HG03066 (cell line): Measurements from ENCODE around the gene DIS3L2.
"Not testable (repeated sequence)": the region's sequence is repeated elsewhere in the genome, so short reads cannot be mapped to it uniquely, and the experiment has no call there.

ENCODE experiments used
- ATAC-seq: cut with Tn5 transposase; IDR thresholded peaks from one replicate; pipeline ENCODE4 v1.9.1; 2021; ENCODE audit warnings: low read depth; ENCODE audit not compliant: unreplicated experiment

The DIS3L2 gene

GRCh38 chr2:232286001-232286868, 324.7 kb downstream of the DIS3L2 start:
- no peak for ATAC-seq

GRCh38 chr2:232287316-232287715, 325.8 kb downstream of the DIS3L2 start:
- ATAC-seq = no peak

- ATAC-seq = no peak
Measured at GRCh38 chr2:232288489-232289030, 327.0 kb downstream of the DIS3L2 start.

DNA sequence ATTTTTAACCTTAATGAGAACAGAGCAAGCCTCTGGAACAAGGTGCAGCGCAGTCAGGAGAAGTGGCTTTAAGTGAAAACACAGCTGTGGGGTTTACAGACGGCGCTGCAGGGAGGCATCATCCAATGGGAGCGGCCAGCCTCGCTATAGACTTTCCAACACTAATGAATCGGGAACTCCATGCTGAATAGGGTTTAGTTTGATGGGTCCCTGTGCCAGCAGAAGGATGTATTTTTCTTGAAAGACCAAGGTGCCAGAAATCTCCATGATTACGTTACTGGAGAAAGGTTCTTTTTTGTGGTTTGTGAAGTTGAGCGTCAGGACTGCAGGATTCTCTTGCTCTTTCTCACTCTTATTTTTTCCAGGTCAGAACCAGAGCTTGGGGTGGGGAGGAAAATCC, 329.2 kb downstream of the DIS3L2 start:
- ATAC-seq = no peak

GRCh38 chr2:232291343-232291742, 329.8 kb downstream of the DIS3L2 start:
- no peak for ATAC-seq

DNA sequence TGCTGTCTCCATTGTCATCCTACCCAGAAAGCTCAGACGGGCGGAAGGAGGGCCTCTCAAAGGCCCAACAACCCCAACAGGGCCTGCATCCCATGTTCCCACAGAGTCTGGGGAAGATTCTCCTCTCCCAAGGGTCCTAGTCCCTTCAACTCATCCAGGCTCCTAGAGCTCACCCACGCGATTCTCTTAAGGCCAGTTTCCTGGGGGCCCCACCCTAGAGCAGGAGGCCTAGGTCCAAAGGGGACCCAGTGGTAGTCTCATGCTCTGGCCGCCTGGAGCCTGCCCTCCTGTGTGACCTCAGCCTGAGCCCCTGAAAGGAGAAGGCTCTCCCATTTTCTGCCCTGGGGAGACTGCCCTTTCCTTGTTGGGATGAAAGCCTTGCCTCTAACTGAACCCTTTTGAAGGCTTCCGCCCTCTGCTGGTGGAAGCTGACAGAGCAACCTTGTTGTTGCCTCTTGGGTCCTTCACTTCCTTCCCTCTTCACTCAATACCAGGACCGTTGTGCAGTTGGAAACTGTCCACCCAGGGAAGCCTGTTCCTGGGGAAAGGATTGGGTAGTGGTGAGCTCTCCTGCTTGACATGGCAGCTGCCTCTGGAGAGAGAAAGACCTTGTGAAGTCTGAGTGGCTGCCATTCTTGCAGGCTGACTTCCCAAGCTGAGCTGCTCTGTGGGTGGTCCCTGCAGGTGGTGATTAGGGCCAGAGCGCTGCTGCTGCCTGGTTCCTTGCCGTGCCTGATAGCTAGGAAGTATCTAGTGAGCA, 331.1 kb downstream of the DIS3L2 start:
- no peak for ATAC-seq

DNA sequence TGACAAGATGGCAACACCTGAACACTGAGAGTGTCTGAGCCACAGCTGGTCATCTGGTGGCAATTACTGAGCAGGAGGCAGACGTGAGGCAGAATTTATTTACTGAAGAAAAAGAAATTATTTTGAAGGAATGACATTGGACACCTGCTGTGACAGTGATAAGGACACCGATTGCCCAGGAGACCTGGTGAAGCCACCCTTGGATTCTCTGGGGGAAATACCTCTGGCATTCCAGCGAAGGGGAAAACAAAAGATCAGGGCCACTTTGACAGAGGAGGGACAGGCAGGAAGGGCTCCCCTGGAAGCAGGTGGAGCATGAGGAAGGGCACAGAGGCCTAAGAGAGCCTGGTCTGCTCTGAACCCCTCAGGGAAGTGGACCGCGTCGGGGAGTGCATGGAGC, 331.7 kb downstream of the DIS3L2 start:
- no peak for ATAC-seq

DNA sequence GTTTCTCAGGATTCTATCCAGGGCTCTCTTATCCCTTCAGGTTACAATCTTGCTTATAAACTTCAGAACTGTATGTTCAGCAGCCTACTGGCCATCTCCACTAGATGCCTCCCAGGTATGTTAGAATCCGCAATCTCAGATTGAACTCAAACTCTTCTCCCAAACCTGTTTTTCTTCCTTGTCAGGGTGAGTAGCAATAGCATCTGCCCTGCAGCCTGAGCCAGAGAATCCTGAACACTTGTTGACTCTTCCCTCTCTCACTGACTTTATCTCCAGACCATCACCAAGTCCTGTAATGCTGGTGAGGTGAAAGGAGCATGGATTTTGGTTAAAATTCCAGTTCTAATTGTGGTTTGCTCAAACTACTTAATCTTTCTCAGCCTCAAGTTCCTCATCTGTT, 334.5 kb downstream of the DIS3L2 start:
- ATAC-seq = no peak

DNA sequence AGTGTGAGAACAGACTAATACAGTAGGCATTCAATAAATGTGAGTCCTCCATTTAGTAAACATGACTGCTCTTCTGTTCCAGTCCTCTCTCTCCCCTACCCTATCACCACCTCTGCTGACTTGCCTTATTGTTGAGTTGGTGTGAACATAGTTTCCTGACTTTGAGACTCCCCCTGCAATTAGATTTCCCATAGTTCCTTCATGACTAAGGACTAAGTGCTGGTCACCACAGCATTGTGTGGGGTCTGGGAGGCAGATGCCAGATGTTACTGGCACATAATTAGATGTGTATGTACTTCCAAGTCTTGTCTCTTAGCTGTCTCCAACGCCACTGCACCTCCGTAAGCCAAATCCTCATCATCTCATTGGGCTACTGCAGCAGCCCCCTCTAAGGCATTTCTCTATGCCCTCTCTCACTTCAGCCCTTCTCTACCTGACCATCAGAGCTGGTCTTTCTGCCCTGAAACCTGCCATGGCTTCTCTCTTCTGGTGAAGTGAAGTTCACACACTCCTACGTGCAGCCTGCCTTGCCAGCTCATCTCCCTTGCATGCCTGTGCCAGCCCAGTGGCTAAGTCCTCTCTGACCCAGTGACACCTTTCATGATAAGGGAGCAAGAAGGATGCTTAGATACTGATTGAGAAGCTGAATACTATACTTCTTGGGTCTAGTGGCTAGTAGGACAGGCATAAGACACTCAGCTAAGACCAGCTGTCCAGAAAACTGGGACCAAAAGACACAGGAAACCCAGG, 335.4 kb downstream of the DIS3L2 start:
- no peak for ATAC-seq

DNA sequence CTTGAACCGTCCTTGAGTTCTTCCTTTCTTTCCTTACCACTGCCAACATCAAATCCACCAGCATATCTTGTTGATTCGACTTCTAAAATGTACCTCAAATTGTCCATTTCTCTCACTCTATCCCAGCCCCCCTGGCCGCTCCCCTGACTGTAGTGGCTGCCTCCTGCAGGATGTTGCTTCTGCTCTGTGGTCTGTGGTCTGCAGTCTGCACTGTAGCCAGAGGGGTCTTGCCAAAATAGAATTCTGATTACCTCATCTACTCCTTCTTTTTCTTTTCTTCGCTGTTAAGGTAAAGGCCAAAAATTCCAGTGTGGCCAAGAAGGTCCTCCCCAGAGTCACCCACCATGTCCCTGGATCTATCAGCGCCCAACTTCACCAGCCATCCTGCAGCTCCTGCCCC, 337.6 kb downstream of the DIS3L2 start:
- no peak for ATAC-seq

GRCh38 chr2:232299927-232300674, 338.6 kb downstream of the DIS3L2 start:
- no peak for ATAC-seq

DNA sequence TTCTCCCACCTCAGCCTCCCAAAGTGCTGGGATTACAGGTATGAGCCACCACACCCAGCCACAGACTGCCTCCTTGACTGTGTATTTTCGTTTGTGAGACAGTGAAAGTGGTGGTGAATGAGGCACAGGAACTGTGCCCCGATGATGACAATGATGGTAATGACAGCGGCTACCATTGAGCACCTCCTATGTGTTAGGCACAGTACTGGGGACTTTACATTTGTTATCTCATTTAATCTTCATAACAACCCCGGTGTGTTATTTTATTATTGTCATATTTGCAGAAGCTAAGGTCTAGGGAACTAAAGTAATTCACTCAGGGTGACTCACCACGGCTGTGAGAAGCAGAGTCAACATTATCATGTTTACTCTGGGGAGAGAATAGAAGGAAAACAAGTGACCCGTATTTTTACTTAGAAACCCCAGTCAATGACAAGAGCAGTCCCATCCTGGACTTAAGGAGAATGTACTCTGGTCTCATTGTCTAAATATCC, 339.4 kb downstream of the DIS3L2 start:
- ATAC-seq = no peak

- ATAC-seq = no peak
Measured at GRCh38 chr2:232304236-232304635, 342.7 kb downstream of the DIS3L2 start.

GRCh38 chr2:232306741-232307305, 345.3 kb downstream of the DIS3L2 start:
- ATAC-seq = no peak

- no peak for ATAC-seq
Measured at GRCh38 chr2:232307854-232308253, 346.3 kb downstream of the DIS3L2 start.

DNA sequence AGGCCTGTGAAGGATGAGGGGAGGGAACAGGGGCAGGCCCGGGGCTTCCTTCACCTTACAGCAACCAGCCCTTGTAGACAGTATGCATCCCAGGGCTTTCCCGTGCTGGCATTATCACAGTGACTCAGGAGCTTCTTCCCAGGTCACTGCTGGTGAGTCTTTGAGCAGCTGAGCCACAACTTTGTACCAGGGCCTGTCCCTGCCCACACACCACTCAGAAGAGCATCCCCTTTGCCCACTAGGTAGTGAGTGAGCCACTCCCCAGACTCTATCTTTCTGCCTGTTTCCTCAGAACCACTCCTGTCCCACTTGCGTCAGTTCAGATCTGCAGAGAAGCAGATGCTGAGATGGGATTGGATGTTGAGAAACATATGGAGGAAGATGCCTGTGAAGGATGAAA, 347.5 kb downstream of the DIS3L2 start:
- ATAC-seq = no peak

DNA sequence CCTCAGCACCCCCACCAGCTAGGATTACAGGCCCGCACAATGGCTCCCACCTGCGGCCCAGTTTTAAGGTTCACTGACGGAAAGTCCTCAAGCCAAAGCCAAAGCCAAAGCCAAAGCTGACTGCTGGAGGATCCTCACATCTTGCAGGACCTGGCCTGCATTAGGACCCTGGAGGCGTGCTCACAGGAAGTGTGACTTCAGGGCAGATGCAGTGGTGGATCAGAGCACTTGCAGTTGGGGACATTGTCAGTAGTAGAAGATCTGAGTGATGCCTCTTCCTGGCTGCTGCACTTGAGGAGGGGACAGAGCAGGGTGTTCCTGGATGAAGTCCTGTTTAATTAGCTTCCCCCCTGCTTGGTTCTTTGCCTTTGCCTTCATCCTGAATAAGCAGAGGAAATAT, 348.1 kb downstream of the DIS3L2 start:
- no peak for ATAC-seq

- no peak for ATAC-seq
Measured at GRCh38 chr2:232310121-232310520, 348.6 kb downstream of the DIS3L2 start.

DNA sequence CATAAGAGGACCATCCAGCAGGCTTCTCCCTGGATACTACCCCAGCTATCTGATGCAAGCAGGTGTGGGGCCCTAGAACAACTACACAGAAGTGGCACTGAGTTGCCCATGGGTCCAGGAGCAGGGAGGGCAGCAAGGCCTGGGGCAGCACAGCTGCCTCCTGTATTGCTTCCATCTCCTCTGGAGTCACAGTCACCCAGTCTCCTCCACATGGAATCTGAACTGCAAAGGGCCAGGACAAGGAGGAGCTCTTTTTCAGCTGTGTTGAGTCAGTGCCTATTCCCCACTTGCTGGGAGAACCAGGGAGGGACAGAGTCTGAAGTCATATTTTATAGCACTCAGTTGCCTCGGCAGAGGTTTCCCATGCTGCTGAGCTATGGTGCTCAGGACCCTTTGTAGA, 349.2 kb downstream of the DIS3L2 start:
- no peak for ATAC-seq

DNA sequence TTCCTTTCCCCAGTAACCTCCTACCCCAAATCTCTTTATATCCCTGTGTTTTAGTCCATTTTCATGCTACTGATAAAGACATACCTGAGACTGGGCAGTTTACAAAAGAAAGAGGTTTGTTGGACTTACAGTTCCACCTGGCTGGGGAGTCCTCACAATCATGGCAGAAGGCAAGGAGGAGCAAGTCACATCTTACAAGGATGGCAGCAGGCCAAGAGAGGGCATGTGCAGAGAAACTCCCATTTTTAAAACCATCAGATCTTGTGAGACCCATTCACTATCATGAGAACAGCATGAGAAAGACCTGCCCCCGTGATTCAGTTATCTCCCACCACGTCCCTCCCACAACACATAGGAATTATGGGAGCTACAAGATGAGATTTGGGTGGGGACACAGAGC, 352.1 kb downstream of the DIS3L2 start:
- ATAC-seq = not testable (repeated sequence)
